ENCODE measurements around the gene CX3CR1.

The CX3CR1 gene

DNA sequence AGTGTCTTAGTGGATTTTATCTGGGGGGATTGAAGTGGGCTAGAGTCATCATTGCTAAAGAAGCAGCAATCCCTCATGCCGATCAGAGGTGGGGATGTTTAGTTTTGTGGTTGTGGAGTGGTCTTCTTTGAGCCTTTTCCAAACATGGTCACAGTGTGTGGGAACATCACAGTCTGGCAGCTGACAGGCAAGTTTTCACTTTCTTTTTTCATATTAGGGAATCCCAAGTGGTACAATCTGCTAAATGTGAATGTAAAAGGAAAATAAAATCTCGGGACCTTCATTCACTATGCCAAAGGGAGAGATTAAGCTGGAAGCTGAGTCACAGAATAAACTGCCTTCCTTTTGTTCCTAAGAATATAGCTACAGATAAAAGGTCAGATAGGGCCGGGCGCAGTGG lies 10.4 kb upstream of the CX3CR1 start:
- DNase-seq, result no peak

GRCh38 chr3:39289107-39289506 lies 9.3 kb upstream of the CX3CR1 start:
- no peak for DNase-seq

- DNase-seq, result peak; percentile 86
These were observed 8.5 kb upstream of the CX3CR1 start for GRCh38 chr3:39288300-39288808.

DNA sequence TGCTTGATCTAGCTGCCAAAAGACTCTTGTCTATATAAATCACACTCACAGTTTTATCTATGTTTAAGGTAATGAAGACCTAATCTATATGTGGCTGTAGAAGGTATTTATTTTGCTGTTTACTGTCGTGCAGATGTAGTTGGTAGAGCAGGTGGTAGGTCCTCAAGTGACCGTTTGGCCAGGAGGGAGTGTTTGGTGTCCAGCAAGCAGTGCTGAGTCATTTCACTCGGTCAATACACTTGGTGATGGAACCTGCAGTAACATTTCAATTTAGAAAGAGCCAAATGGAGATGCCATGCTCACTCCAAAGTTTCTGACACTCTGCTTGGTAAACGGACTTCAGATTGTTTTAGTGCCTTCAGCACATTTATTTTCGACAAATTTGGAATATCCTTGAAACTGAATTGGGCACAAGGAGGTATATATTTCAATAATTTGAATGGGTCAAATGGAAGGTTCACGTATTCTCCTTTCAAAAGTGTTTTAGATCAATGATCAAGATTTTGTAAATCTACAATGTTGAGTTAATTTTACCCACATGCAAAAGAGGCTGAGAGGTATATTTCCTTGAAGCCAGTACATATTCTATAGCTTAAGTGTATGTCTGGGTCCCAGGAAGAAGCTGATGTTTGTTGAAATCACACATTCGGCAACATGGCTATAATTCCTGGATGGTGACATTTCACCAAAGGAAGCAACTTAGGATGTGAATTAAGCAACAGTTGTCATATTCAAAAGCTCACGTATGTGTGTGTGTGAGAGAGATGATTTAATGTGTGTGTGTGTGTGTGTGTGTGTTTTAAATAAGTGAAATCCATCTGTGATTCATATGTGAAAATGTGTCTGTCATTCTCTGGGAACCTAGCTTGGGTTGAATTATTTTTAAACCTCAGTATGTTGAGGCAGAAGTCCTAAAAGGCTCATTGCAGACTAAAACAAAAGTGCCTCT lies 7.7 kb upstream of the CX3CR1 start:
- no peak for DNase-seq

- no peak for DNase-seq
These were observed 6.9 kb upstream of the CX3CR1 start for GRCh38 chr3:39286771-39287170.

DNA sequence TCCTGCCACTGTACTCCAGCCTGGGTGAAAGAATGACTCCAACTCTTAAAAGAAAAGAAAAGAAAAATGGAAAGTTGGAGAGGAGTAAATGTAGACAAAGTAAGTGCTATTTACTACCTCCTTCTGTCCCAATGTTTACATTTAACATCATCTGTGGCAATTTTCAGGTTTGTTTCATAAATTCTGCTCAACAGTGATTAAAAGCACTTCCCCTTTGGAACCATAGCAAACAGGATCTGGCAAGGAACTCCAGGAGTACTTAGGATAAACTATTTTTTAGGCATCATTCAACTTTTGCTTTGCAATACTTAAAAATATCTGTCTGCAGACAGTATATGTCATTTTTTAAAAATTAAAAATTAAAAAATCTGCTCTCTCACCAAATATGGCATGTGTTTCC lies 5.5 kb upstream of the CX3CR1 start:
- DNase-seq, result no peak

DNA sequence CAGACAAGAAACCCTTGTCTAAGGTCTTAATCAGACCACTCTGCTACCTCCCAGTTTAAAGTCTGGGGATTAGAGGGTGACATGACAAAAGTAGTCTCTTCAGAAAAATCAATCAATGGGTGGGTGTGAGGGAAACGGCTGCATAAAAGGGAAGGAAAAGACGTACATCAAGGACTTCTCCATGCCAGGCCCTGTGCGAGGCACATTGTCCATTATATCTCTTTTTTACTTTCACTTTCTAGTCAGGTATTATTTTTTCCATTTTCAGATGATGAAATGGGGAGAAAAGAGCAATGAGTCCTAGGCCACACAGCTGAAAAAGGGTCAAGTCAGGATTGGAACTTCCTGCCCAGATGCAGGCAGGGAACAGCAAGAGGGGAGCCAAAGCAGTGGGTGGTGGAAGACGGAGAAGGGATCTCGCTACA lies 4.6 kb upstream of the CX3CR1 start:
- no peak for DNase-seq

GRCh38 chr3:39282057-39282456 lies 2.2 kb upstream of the CX3CR1 start:
- DNase-seq, result no peak

GRCh38 chr3:39281533-39281932 lies 1.7 kb upstream of the CX3CR1 start:
- no peak for DNase-seq

GRCh38 chr3:39280571-39280970 lies 735 bp upstream of the CX3CR1 start:
- no peak for DNase-seq

GRCh38 chr3:39278616-39278935 lies 1.3 kb downstream of the CX3CR1 start:
- no peak for DNase-seq

GRCh38 chr3:39277893-39278615 lies 1.8 kb downstream of the CX3CR1 start:
- no peak for DNase-seq

DNA sequence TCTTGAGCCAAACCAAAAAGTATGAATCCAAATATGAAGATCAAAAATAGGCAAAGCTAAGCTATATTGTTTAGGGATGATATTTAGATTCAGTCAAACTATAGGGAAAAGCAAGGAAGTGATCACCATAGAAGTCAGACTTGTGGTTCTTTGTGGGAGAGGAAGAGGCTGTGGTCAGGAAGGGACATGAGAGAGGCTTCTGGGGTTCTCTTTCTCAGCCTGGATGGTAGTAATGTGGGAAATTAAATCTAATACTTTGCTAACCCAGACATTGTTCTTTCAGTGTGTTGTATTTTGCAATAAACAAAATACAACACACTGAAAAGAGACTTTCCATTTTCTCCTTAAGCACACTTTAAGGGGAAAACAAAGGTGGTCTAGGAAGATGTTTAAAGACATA lies 3.1 kb downstream of the CX3CR1 start:
- no peak for DNase-seq

GRCh38 chr3:39275963-39276593 lies 3.8 kb downstream of the CX3CR1 start:
- no peak for DNase-seq

GRCh38 chr3:39275052-39275451 lies 4.8 kb downstream of the CX3CR1 start:
- DNase-seq, result no peak

- DNase-seq, result no peak
These were observed 6.7 kb downstream of the CX3CR1 start for GRCh38 chr3:39273119-39273518.

GRCh38 chr3:39272191-39272590 lies 7.6 kb downstream of the CX3CR1 start:
- no peak for DNase-seq

DNA sequence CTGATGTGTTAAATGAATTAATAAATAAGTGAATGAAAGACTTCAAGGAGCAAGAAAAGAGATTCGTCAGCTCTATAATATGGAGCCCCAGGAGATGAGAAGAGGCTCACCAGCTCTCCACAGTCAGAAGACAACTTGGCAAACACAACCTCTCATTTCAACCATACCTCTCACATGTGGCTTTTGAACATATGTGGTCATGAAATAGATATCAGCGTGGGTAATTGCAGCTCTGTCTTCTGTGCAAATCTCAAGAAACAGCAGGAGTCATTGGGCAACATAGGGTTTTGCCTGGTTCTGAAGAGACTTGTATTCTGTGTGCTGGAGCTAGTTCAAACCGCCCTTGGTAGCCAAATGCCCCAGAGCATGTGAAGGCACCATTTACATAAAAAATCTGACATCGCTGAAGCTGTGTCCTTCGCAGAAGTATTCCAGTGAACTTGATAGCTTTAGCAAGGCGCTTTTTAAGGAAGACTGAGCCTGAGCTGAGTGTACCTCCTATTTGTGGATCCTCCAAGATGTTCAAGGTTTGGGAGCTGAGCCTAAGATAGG lies 8.4 kb downstream of the CX3CR1 start:
- DNase-seq, result no peak

- DNase-seq, result no peak
These were observed 10.3 kb downstream of the CX3CR1 start for GRCh38 chr3:39269528-39269927.

- no peak for DNase-seq
These were observed 11.3 kb downstream of the CX3CR1 start for GRCh38 chr3:39268549-39268900.

- peak; percentile 84 for DNase-seq
These were observed 11.9 kb downstream of the CX3CR1 start for GRCh38 chr3:39267631-39268548.

DNA sequence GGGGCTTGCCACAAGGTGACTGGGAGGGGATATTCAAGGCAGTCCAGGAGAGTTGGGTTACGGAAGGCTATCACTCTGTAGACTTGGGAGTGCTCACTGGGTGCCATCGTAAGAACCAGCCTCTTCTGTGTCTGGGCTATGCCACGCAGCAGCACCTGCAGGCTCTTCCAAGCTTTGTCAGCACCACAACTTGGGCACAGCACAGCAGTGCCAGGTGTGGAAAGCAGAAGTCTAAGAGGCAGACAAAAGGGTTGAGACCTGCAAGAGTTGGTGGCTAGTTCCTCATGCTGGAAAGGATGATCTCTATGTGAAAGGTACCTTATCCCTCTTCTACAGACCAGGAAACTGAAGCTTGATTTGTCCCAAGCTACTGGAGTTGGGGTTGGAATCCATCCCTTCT lies 15.8 kb downstream of the CX3CR1 start:
- DNase-seq, result no peak

Data from stimulated activated CD4-positive, alpha-beta T cell treated with anti-CD3 and anti-CD28 coated beads, Interleukin-15, amount 100 ng/mL, for 24 hours (primary cell).